K562 (cell line): ENCODE results near the gene NOCT. TPM values are rescaled to one million over a fixed set of nuclear protein-coding genes. Genes with fewer than 3 reads are reported as not detected.
A peak's percentile ranks its signal among the peaks of the same experiment; 100 is the strongest.

ENCODE experiments used
- ADNP ChIP-seq: fragments of 200-800 bp; sonication (Bioruptor generic); IDR thresholded peaks from 2 replicates; pipeline ENCODE4 v1.6.1; 2016; ENCODE audit warnings: missing genetic modification characterization, missing compliant biosample characterization
- BRD9 ChIP-seq: fragments of 450-650 bp; IDR thresholded peaks from 2 replicates; pipeline ENCODE4 v1.6.1; 2018; ENCODE audit warnings: low read depth; ENCODE audit not compliant: partially characterized antibody
- BRF2 ChIP-seq: IDR thresholded peaks from 3 replicates; pipeline ENCODE4 v1.6.1; 2011; ENCODE audit warnings: borderline replicate concordance, mild to moderate bottlenecking; ENCODE audit not compliant: insufficient read length, insufficient read depth
- CHCHD3 ChIP-seq: fragments of 250-450 bp; sonication (Bioruptor Pico); IDR thresholded peaks from 2 replicates; pipeline ENCODE4 v2.1.2; 2022; ENCODE audit warnings: mild to moderate bottlenecking
- CHD4 ChIP-seq: fragments of 200-600 bp; sonication (generic); IDR thresholded peaks from 3 replicates; pipeline ENCODE4 v1.6.1; 2012; ENCODE audit warnings: low read depth, mild to moderate bottlenecking, mixed read lengths, low read length, inconsistent platforms; ENCODE audit not compliant: insufficient read depth, insufficient replicate concordance, poor library complexity, severe bottlenecking
- ETV1 ChIP-seq: fragments of 450-650 bp; conservative IDR thresholded peaks from 2 replicates; pipeline ENCODE4 v1.6.1; 2016; ENCODE audit warnings: missing genetic modification characterization, control low read depth, low read depth, missing compliant biosample characterization
- HDAC1 ChIP-seq, 2 experiments: fragments of 450-650 bp; IDR thresholded peaks; 2 replicates each; pipeline ENCODE4 v1.6.1; 2016 to 2017; ENCODE audit warnings: inconsistent platforms in 1 of 2, mild to moderate bottlenecking in 1 of 2, moderate library complexity in 1 of 2
- HOMEZ ChIP-seq: fragments of 250-450 bp; sonication (Bioruptor Pico); IDR thresholded peaks from 2 replicates; pipeline ENCODE4 v1.4.0; 2020; ENCODE audit warnings: mild to moderate bottlenecking, moderate library complexity
- NCOA6 ChIP-seq: fragments of 450-650 bp; IDR thresholded peaks from 2 replicates; pipeline ENCODE4 v1.6.1; 2017; ENCODE audit warnings: mild to moderate bottlenecking
- PHF8 ChIP-seq: fragments of 200-600 bp; sonication (generic); IDR thresholded peaks from 2 replicates; pipeline ENCODE4 v1.6.1; 2012; ENCODE audit warnings: mixed run types, mild to moderate bottlenecking, inconsistent platforms, low read length, moderate library complexity, borderline replicate concordance
- POLR2G ChIP-seq: fragments of 200-400 bp; formaldehyde crosslinking; IDR thresholded peaks from 2 replicates; pipeline ENCODE4 v1.6.1; 2017; ENCODE audit warnings: low read depth, mild to moderate bottlenecking, antibody characterized with exemption, low read length, moderate library complexity
- RBM34 ChIP-seq: fragments of 200-400 bp; formaldehyde crosslinking; IDR thresholded peaks from 2 replicates; pipeline ENCODE4 v1.6.1; 2018; ENCODE audit warnings: low read length, borderline replicate concordance; ENCODE audit not compliant: insufficient read depth
- SAFB ChIP-seq: fragments of 200-400 bp; formaldehyde crosslinking; IDR thresholded peaks from 2 replicates; pipeline ENCODE4 v1.6.1; 2017; ENCODE audit warnings: low read depth, low read length, borderline replicate concordance
- SNAPC5 ChIP-seq: fragments of 250-450 bp; sonication (Bioruptor Pico); IDR thresholded peaks from 2 replicates; pipeline ENCODE4 v1.8.0; 2021; ENCODE audit warnings: moderate library complexity, mild to moderate bottlenecking, inconsistent platforms
- SREBF2 ChIP-seq: sonication (generic); formaldehyde crosslinking; IDR thresholded peaks from 2 replicates; pipeline ENCODE4 v1.4.0; 2020; ENCODE audit warnings: mild to moderate bottlenecking, missing genetic modification reagents
- ZBTB7A ChIP-seq: IDR thresholded peaks from 2 replicates; pipeline ENCODE4 v1.6.1; 2011; ENCODE audit warnings: low read depth, mild to moderate bottlenecking, low read length, moderate library complexity, borderline replicate concordance; ENCODE audit not compliant: control insufficient read depth
- ZFP36 ChIP-seq: fragments of 150-350 bp; IDR thresholded peaks from 2 replicates; pipeline ENCODE4 v1.6.1; 2018; ENCODE audit warnings: low read length, low read depth; ENCODE audit not compliant: partially characterized antibody
- ZFX ChIP-seq: sonication (generic); formaldehyde crosslinking; IDR thresholded peaks from 2 replicates; pipeline ENCODE4 v1.8.0; 2022; ENCODE audit warnings: mild to moderate bottlenecking, missing genetic modification reagents, moderate library complexity
- ZNF518B ChIP-seq: fragments of 250-450 bp; sonication (Bioruptor Pico); IDR thresholded peaks from 2 replicates; pipeline ENCODE4 v1.5.0; 2021; ENCODE audit warnings: mild to moderate bottlenecking, moderate library complexity
- ZNF668 ChIP-seq: fragments of 250-450 bp; sonication (Bioruptor Pico); IDR thresholded peaks from 2 replicates; pipeline ENCODE4 v1.8.0; 2022; ENCODE audit warnings: mild to moderate bottlenecking, inconsistent platforms
- ZNF75A ChIP-seq: fragments of 450-650 bp; formaldehyde crosslinking; IDR thresholded peaks from 2 replicates; pipeline ENCODE4 v1.4.0; 2020; ENCODE audit warnings: mild to moderate bottlenecking
- polyA plus RNA-seq, 8 experiments: library from polyadenylated mRNA; depleted of rRNA in 4 of 8; stranded (reverse) in 5 of 8; unstranded in 3 of 8; fragments of >200 nt; fragmentation: Nextera tagmentation in 2 of 8; fragmentation: Illumina TruSeq in 1 of 8; extraction: Ambion mirVana in 2 of 8; extraction: Trizol in 1 of 8; gene quantifications; 2 replicates each; pipeline versions ENCODE4 v1.2.1 to v1.2.3, GENCODE V29; 2011 to 2014; ENCODE audit warnings: inconsistent platforms in 1 of 8, missing spikeins in 1 of 8
- total RNA-seq, 7 experiments: library from RNA; depleted of rRNA in 6 of 7; stranded (reverse); fragments of >200 nt in 6 of 7; fragmentation: Illumina TruSeq in 2 of 7; extraction: Trizol in 2 of 7; gene quantifications; 2 replicates each; pipeline versions ENCODE4 v1.2.1 to v1.2.3, GENCODE V29; 2011 to 2021; ENCODE audit warnings: low replicate concordance in 1 of 7

The NOCT gene
- total and polyA plus RNA-seq, 9 of the 15 experiments (the other 6 are each of a cell fraction or from before 2014, with no cell fraction given): 1.3 to 20.2 (median 11.1) TPM

- TF ChIP-seq POLR2G: peak; percentile 92
- no peak for TF ChIP-seq NCOA6
- TF ChIP-seq RBM34: no peak
- TF ChIP-seq HDAC1 (IDR thresholded peaks at IDR 0.05): peak; percentile 22 to 85; a peak in 1 of 4 replicates
- TF ChIP-seq ADNP (tag): no peak
- peak; percentile 62 for TF ChIP-seq ETV1 (tag)
- TF ChIP-seq CHCHD3: no peak
- no peak for TF ChIP-seq ZNF668 (CRISPR knock-in tag)
- TF ChIP-seq SREBF2 (CRISPR knock-in tag): no peak
- no peak for TF ChIP-seq SAFB
- no peak for TF ChIP-seq ZNF518B
- no peak for TF ChIP-seq ZFP36
- TF ChIP-seq ZFX (CRISPR knock-in tag): peak; percentile 70
- TF ChIP-seq BRF2: no peak
- TF ChIP-seq HOMEZ (CRISPR knock-in tag): no peak
- no peak for TF ChIP-seq SNAPC5
- TF ChIP-seq BRD9: peak; percentile 52
- no peak for TF ChIP-seq CHD4
- TF ChIP-seq ZNF75A: no peak
- TF ChIP-seq PHF8: peak; percentile 83; the same call in 1 of the 2 replicates
- peak; percentile 84; the same call in 1 of the 2 replicates for TF ChIP-seq ZBTB7A
Measured at GRCh38 chr4:139083956-139084803, 68.6 kb downstream of the NOCT start (continued).
